ENCODE data around the gene KLHL22. TPM values are rescaled to one million over a fixed set of nuclear protein-coding genes. Genes with fewer than 3 reads are reported as not detected.

The KLHL22 gene
- total and polyA plus RNA-seq, 2 of the 13 experiments (the other 11 are each of a cell fraction or from before 2014, with no cell fraction given): 10.9 to 14.8 TPM

- no peak; the same call in 1 of the 2 replicates for TF ChIP-seq ZNF580 (CRISPR knock-in tag; IDR thresholded peaks at IDR 0.05; ENCODE audit: borderline replicate concordance, low read depth)
- TF ChIP-seq TOE1 (CRISPR knock-in tag; IDR thresholded peaks at IDR 0.05): peak; percentile 70; the same call in 1 of the 2 replicates
- TF ChIP-seq HDAC2 (CRISPR knock-in tag; IDR thresholded peaks at IDR 0.05): peak; percentile 74
- no peak; the same call in none of the 2 replicates for TF ChIP-seq GATAD2A (CRISPR knock-in tag; IDR thresholded peaks at IDR 0.05)
- TF ChIP-seq ZXDC (CRISPR knock-in tag; IDR thresholded peaks at IDR 0.05): peak; percentile 78; the same call in 1 of the 2 replicates
- TF ChIP-seq CREBL2 (CRISPR knock-in tag; IDR thresholded peaks at IDR 0.05; ENCODE audit: borderline replicate concordance): peak; percentile 39; the same call in 1 of the 2 replicates
- TF ChIP-seq HNRNPH1 (optimal IDR thresholded peaks at IDR 0.05; ENCODE audit: low read depth, low read length): peak; percentile 58
- peak; percentile 85; the same call in 1 of the 2 replicates for TF ChIP-seq ZNF430 (CRISPR knock-in tag; IDR thresholded peaks at IDR 0.05)
- TF ChIP-seq AHDC1 (CRISPR knock-in tag; IDR thresholded peaks at IDR 0.05; ENCODE audit: borderline replicate concordance): no peak
- peak; percentile 91 for TF ChIP-seq KMT2B (CRISPR knock-in tag; IDR thresholded peaks at IDR 0.05)
- peak; percentile 52; the same call in 1 of the 2 replicates for TF ChIP-seq ZNF766 (CRISPR knock-in tag; IDR thresholded peaks at IDR 0.05; ENCODE audit: borderline replicate concordance)
- 0 out of 2 replicates have a peak, but pooled peaks have one; percentile 64 for TF ChIP-seq ETV6 (CRISPR knock-in tag; conservative IDR thresholded peaks at IDR 0.05)
- TF ChIP-seq PRDM15 (CRISPR knock-in tag; IDR thresholded peaks at IDR 0.05): peak; percentile 16; the same call in 1 of the 2 replicates
- 0 out of 2 replicates have a peak, but pooled peaks have one; percentile 77 for TF ChIP-seq ZNF879 (CRISPR knock-in tag; IDR thresholded peaks at IDR 0.05)
- TF ChIP-seq CENPBD1 (CRISPR knock-in tag; IDR thresholded peaks at IDR 0.05; ENCODE audit: borderline replicate concordance, low read depth): no peak; the same call in 1 of the 2 replicates
Observed at GRCh38 chr22:20507253-20508066, 11.9 kb upstream of the KLHL22 start, which contains the start of gene MED15 (continued).

Data from HepG2 (cell line).